ENCODE results near the gene FBXW2.
"Not testable (repeated sequence)": the region's sequence is repeated elsewhere in the genome, so short reads cannot be mapped to it uniquely, and the experiment has no call there.

FBXW2 gene

DNA sequence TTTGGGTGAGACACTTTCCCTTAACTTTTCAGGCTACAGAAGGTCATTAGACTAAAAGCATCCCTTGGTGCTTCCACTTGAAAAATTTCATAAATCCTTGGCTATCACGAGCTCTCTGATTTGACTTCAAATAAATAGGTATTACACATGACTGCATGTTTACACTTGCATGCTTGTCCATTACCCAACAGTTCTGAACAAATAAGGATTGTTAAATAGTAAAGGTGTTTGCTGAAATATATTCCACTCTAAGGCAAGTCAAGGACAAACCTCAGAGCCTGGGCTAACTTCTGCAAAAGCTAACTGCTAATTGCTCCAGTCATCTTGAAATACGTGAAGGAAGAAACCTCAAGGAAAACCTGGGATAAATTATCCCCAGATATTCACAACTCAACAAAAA lies 14.5 kb downstream of the FBXW2 start:
- no peak for DNase-seq (ENCODE audit: low spot score)

GRCh38 chr9:120777229-120777628 lies 16.0 kb downstream of the FBXW2 start:
- DNase-seq (ENCODE audit: low spot score) = no peak

- no peak for DNase-seq (ENCODE audit: low spot score)
These were observed 16.4 kb downstream of the FBXW2 start for GRCh38 chr9:120776788-120777187.

DNA sequence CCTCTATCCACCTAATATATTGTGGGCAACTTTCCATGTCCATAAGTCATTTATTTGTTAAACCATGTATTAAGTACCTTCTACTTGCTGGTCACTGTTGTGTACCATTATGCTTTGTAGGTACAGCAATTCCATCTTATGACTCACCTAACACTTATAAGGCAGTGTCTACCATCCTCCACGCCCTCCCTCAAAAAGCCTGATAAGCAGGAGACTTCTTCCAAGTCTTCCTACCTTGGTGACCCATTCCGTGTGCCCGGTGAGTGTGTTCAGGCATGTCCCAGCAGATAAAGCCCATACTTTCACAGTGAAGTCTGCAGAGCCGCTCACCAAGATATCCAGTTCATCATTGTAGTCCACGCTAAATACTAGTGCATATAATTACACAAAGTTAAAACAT lies 17.4 kb downstream of the FBXW2 start:
- DNase-seq (ENCODE audit: low spot score) = no peak

GRCh38 chr9:120774719-120775118 lies 18.5 kb downstream of the FBXW2 start:
- DNase-seq (ENCODE audit: low spot score) = peak; percentile 10

DNA sequence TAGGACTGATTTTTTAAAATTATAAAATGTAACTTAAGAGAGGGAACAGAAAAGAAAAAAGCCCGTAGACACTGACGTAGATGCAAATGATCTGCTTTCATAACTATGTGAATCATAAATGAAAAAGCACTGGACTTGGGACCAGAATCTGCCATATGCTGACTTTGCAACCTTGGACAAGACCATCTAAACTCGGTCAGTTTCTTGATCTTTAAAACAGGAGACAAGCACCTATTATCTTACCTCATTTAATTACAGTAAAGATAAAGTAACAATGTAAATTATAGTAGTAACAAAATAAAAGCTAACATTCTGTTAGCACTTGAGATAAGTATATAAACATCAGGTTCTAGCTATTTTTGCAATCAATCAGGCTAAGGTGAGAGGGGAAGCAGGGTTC lies 20.0 kb downstream of the FBXW2 start:
- DNase-seq (ENCODE audit: low spot score) = no peak

DNA sequence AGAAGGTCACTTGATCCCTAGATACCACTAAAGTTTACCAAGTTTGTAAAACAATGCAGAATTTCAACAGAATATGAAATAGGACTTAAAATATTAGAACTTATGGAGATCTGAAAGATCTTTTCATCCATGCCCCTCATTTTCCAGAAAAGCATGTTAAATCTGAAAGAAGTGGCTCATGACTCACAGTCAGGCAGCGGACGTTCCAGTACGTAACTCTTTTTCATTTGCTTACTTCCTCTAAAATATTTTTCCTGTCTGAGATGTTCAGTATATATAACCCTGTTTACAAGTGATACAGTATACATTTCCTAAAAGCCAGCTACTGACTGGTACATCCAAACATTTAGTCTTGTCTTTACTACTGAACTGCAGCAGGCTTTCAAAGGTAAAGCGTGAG lies 22.3 kb downstream of the FBXW2 start:
- no peak for DNase-seq (ENCODE audit: low spot score)

GRCh38 chr9:120768886-120769285 lies 24.3 kb downstream of the FBXW2 start:
- no peak for DNase-seq (ENCODE audit: low spot score)

GRCh38 chr9:120768247-120768646 lies 25.0 kb downstream of the FBXW2 start:
- no peak for DNase-seq (ENCODE audit: low spot score)

DNA sequence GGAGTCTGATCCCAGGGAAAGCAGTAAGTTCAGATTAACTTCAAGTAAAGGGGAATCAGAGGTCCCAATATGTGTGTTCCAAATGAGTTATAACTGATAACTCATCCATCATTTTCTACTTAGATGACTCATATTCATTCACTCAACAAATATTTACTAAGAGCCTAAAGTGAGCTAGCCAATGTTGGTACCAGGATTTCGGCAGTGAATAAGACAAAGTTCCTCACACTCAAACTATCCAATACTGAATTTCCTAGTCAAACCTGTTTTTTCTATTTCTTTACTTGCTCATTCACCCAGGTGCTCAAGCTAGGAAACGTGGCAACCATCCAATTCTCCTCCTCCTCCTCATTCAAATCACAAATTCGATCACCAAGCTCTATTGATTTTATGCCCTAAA lies 25.8 kb downstream of the FBXW2 start:
- DNase-seq (ENCODE audit: low spot score) = no peak

- no peak for DNase-seq (ENCODE audit: low spot score)
These were observed 27.2 kb downstream of the FBXW2 start for GRCh38 chr9:120765910-120766425.

GRCh38 chr9:120764476-120764875 lies 28.7 kb downstream of the FBXW2 start:
- no peak for DNase-seq (ENCODE audit: low spot score)

DNA sequence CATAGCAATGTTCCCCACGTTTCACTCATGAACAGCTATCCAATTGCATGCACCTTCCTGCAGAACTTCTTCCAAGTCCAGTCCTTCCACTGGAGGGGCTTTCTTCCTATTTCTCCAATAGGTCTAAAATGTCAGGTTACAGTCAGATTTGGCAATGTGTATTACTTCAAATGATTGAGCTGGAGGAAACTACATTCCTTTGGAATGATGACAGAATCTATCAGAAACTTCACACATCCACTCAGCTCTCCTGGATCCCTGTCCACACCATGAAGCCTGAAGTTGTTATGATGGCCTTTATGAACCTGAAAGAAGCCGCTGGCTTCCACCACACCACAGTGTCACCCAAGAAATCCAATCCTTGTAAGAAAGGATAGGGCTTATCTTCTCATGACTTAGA lies 32.2 kb downstream of the FBXW2 start:
- DNase-seq (ENCODE audit: low spot score) = no peak

- no peak for DNase-seq (ENCODE audit: low spot score)
These were observed 33.3 kb downstream of the FBXW2 start for GRCh38 chr9:120759755-120760400.

DNA sequence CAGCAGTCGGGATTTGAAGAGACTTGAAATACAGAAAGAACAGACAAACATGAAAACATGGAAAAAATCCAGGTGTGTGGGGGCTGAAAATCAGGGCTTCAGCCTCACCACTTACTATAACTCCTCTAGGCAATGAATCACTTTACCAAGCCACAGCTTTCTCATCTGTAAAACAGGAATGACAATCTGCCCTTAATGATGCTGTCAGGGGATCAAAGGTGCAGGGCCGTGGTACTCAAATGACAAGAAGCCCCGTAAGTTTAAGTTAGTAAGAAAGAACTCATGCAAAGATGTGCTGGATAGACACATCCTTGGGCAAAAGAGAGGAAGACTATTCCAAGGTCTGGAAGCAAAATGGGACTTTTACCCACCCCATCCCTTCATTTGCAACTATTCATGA lies 34.7 kb downstream of the FBXW2 start:
- DNase-seq (ENCODE audit: low spot score) = no peak

- no peak for DNase-seq (ENCODE audit: low spot score)
These were observed 35.9 kb downstream of the FBXW2 start for GRCh38 chr9:120757026-120757913.

DNA sequence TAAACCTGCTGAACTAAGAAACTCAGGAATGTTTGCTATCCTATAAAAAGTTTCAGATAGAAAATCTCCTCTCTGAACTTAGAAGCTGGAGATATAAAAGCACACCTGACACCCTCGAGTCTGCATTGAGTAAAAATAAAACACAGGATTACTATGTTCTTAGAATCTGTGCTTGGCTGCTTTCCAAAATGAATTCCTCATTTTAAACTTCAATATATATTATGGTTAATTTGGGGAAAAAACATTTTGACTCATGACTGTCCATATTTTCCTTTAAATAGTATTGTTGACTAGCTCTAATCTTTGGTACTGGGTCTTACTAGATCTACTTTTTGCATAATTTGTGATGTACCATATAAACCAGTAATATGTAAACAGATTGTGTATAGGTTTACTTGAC lies 36.7 kb downstream of the FBXW2 start:
- no peak for DNase-seq (ENCODE audit: low spot score)

DNA sequence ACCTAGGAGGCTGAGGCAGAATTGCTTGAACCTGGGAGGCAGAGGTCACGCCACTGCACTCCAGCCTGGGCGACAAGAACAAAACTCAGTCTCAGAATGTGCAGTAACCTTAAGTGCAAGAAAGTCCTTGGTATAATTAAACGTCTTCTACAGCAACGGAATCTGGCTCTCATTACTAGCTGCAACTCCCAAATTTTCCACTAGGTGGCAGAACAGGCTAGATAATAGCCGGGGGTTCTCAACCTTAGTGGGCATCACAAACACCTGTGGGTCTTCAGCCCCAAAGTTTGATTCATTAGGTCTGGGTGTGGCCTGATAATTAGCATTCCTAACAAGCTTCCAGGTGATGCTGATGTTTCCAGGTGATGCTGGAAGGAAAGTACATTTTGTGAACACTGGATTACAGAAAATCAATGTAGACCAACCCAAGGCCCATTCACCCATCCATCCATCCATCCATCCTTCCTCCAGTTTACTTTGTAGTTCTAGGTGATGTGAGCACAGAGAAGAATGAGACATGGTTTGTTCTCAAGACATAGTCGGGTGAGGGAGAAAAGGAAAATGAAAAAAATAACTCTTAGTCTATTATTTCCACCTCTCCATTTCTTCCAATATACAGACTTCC lies 37.3 kb downstream of the FBXW2 start:
- DNase-seq (ENCODE audit: low spot score) = peak; percentile 75

DNA sequence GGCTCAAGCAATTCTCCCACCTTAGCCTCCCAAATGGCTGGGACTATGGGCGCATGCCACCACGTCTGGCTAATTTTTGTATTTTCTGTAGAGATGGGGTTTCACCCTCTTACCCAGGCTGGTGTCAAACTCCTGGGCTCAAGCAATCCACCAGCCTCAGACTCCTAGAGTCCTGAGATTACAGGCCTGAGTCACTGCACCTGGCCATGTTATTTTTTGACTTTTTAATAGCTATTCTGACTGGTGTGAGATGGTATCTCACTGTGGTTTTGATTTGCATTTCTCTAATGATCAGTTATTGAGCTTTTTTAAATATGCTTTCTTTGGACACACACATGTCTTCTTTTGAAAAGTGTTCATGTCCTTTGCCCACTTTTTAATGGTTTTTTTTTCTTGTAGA lies 38.2 kb downstream of the FBXW2 start:
- no peak for DNase-seq (ENCODE audit: low spot score)

DNA sequence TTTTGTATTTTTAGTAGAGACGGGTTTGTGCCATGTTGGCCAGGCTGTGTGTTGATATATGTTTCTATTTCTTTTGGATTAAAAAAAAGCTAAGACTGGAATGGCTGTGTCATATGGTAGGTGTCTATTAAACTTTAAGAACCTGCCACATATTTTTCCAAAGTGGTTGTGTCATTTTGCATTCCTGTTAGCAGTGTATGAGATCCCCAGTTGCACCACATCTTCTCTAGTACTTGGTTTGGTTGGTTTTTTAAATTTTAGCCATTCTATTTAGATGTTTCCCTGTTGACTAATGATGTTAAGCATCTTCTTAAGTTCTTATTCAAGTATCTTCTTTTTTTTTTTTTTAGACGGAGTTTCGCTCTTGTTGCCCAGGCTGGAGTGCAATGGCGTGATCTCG lies 42.8 kb downstream of the FBXW2 start:
- peak; percentile 22 for DNase-seq (ENCODE audit: low spot score)

- not testable (repeated sequence) for DNase-seq (ENCODE audit: low spot score)
These were observed 46.9 kb downstream of the FBXW2 start for GRCh38 chr9:120746366-120746765.

- DNase-seq (ENCODE audit: low spot score) = no peak
These were observed 47.9 kb downstream of the FBXW2 start for GRCh38 chr9:120745278-120745677.

DNA sequence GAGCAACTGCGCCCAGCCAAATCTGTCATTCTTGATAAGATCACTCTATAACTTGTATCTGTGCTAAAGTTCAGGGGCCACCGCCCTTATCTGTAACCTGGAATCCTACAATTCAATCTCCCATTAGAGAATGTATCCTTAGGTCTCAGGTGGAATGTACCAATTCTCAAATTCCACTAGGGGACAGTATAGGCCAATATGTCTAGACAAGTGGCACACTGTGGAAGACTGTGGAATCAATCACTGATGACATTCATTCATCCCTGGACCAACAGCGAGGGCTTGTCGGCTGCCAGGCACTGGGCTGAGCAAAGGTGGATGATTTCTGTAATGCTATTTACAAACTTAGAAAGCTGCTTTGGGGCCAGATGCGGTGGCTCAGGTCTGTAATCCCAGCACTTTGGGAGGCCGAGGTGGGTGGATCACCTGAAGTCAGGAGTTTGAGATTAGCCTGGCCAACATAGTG lies 50.2 kb downstream of the FBXW2 start:
- peak; percentile 56 for DNase-seq (ENCODE audit: low spot score)
